ENCODE measurements around the gene CSRP1. TPM values are rescaled to one million over a fixed set of nuclear protein-coding genes. Genes with fewer than 3 reads are reported as not detected.
"Not testable (repeated sequence)": the region's sequence is repeated elsewhere in the genome, so short reads cannot be mapped to it uniquely, and the experiment has no call there.

CSRP1 gene
- total RNA-seq, 2 experiments from 2014 or later, result 78.7 to 80.9 TPM

DNA sequence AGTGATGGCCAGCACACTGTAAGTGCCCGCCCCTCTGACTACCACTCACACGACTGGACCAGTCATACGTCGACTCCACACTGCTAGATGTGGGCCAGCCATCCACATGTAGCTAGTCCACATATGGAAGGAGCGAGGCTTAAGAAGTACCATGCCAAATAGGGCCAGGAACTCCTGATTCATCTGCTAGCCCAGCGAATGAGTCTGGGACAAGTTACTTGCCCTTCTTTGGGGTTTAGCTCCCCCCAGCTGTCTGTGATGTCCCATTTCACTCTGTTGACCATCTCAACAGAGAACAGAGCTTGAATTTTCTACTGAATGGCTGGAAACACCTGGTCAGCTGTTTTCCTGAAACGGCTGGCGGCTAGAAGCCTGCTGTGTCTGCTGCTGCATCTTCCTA is 5.8 kb downstream of the CSRP1 start:
- Mint-ChIP-seq H3K27ac (no peak overlapping the region), H3K4me1 (ENCODE audit: low read depth) (peaks cover 27% of the 10 kb centered on the region), H3K36me3 (ENCODE audit: low read depth) (peaks cover 13% of the 10 kb centered on the region), H3K4me3 (no peak overlapping the region), H3K9me3 (ENCODE audit: insufficient read depth) (no peaks in the 10 kb centered on the region), H3K27me3 (ENCODE audit: low read depth) (no peaks in the 10 kb centered on the region)
- DNase-seq (no peak), ATAC-seq (no peak)
- POLR2A ChIA-PET, result interaction anchor here (1.8 to 2.1 kb wide), 2 partner anchors 14 to 20 kb away, joined by 6 to 8 read pairs; no protein-coding TSS in a partner anchor
- CTCF ChIA-PET, result interaction anchor here (7.7 to 13.0 kb wide), 2 partner anchors 11 to 19 kb away, joined by 82 to 150 read pairs; no protein-coding TSS in a partner anchor

- DNase-seq (no peak), ATAC-seq (no peak)
- H3K4me1 Mint-ChIP-seq (ENCODE audit: low read depth), result peaks cover 23% of the 10 kb centered on the region
- CTCF ChIA-PET, result interaction anchor here (7.7 to 13.0 kb wide), 2 partner anchors 11 to 18 kb away, joined by 82 to 150 read pairs; no protein-coding TSS in a partner anchor
- H3K36me3 Mint-ChIP-seq (ENCODE audit: low read depth), result peaks cover 17% of the 10 kb centered on the region
- no peaks in the 10 kb centered on the region for H3K27me3 Mint-ChIP-seq (ENCODE audit: low read depth)
- no peak overlapping the region for H3K27ac Mint-ChIP-seq
- no peak overlapping the region for H3K4me3 Mint-ChIP-seq
- H3K9me3 Mint-ChIP-seq (ENCODE audit: insufficient read depth), result no peaks in the 10 kb centered on the region
- POLR2A ChIA-PET, result interaction anchor here (1.8 to 2.1 kb wide), 2 partner anchors 14 to 19 kb away, joined by 6 to 8 read pairs; no protein-coding TSS in a partner anchor
Measured at GRCh38 chr1:201500670-201501120, 6.2 kb downstream of the CSRP1 start.

GRCh38 chr1:201499795-201500669 is 6.9 kb downstream of the CSRP1 start:
- H3K27me3 Mint-ChIP-seq (ENCODE audit: low read depth), result no peaks in the 10 kb centered on the region
- POLR2A ChIA-PET, result no interaction called here
- CTCF ChIA-PET, result interaction anchor here (7.7 to 13.0 kb wide), 2 partner anchors 12 to 18 kb away, joined by 82 to 150 read pairs; no protein-coding TSS in a partner anchor
- DNase-seq, result no peak
- H3K4me3 Mint-ChIP-seq, result no peak overlapping the region
- H3K36me3 Mint-ChIP-seq (ENCODE audit: low read depth), result peaks cover 18% of the 10 kb centered on the region
- peaks cover 18% of the 10 kb centered on the region for H3K4me1 Mint-ChIP-seq (ENCODE audit: low read depth)
- H3K27ac Mint-ChIP-seq, result no peak overlapping the region
- H3K9me3 Mint-ChIP-seq (ENCODE audit: insufficient read depth), result no peaks in the 10 kb centered on the region
- no peak for ATAC-seq

DNA sequence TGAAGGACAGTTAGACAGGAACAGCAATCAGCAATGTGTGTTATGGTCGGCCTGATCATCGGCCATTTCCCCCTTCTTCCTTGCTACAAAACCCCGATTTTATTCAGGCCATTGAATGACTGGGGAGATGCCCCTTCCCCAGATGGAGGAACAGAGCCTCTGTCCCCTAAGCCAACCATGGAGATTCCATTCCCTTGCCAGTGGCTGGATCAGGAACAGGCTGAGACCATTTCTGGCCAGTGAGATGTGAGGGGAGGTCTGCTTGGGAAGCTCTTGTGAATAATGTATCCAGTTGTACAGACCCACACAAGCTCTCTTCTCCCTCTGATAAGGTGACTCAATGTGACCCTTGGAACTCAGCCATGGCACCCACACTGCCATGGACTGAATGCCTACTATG is 7.7 kb downstream of the CSRP1 start:
- POLR2A ChIA-PET, result interaction anchor here (0.7 kb wide), 1 partner anchor 10 kb away, joined by 4 read pairs; no protein-coding TSS in a partner anchor
- H3K4me1 Mint-ChIP-seq (ENCODE audit: low read depth), result peaks cover 14% of the 10 kb centered on the region
- no peaks in the 10 kb centered on the region for H3K27me3 Mint-ChIP-seq (ENCODE audit: low read depth)
- H3K4me3 Mint-ChIP-seq, result no peak overlapping the region
- H3K36me3 Mint-ChIP-seq (ENCODE audit: low read depth), result peaks cover 24% of the 10 kb centered on the region
- DNase-seq, result no peak
- no peak overlapping the region for H3K27ac Mint-ChIP-seq
- CTCF ChIA-PET, result interaction anchor here (7.7 to 13.0 kb wide), 2 partner anchors 13 to 17 kb away, joined by 82 to 150 read pairs; no protein-coding TSS in a partner anchor
- ATAC-seq, result no peak
- no peaks in the 10 kb centered on the region for H3K9me3 Mint-ChIP-seq (ENCODE audit: insufficient read depth)

DNA sequence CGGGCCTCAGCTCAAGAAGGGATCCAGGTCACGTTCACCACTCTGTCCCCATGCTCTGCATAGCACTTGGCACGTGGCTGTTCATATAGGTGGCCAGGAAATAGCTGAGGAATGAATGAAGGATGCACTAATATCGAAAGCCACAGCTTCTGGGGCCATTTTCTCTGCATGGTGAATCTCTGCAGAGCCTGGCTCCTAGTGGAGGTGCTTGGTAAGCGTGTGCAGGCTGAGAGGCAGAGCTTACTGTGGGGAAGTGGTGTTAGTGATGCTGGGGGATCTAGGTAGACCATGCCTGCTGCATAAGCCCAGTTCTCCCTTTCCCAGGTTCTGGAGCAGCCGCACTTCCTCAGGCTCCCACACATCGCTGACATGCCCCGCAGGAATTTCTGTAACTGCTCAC is 8.3 kb downstream of the CSRP1 start:
- ChIA-PET CTCF (interaction anchor here (7.7 to 13.0 kb wide), 2 partner anchors 14 to 16 kb away, joined by 82 to 150 read pairs; no protein-coding TSS in a partner anchor), POLR2A (interaction anchor here (0.7 to 1.0 kb wide), 3 partner anchors 9 to 18 kb away, joined by 4 to 8 read pairs (median 5); partner anchors contain the start of gene CSRP1)
- no peaks in the 10 kb centered on the region for H3K9me3 Mint-ChIP-seq (ENCODE audit: insufficient read depth)
- H3K27me3 Mint-ChIP-seq (ENCODE audit: low read depth), result no peaks in the 10 kb centered on the region
- peaks cover 26% of the 10 kb centered on the region for H3K36me3 Mint-ChIP-seq (ENCODE audit: low read depth)
- H3K4me3 Mint-ChIP-seq, result no peak overlapping the region
- no peak overlapping the region for H3K27ac Mint-ChIP-seq
- peaks cover 10% of the 10 kb centered on the region for H3K4me1 Mint-ChIP-seq (ENCODE audit: low read depth)
- ATAC-seq, result no peak
- no peak for DNase-seq

DNA sequence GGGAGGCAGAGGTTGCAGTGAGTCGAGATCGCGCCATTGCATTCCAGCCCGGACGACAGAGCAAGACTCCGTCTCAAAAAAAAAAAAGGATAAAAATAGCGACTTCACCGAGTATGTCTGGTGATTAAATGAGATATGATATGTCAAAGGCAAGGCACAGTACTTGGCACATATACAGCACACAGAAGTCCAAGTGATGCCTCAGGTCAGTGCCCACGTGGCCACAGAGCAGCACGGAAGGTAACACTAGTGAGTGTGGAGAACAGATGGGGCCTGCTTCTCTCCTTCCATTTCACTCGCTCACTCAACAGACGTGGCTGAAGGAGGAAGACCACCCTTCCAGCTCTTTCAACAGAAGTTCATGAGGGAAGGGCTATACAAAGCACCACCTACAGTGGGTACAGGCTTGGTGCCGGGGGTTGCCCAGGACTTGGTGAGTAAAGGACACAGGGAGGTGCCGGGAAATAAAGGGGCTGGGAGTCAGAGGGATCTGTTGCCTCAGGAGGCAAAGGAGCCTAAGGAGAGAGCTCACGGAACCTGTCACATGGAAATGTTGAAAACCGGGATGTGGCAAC is 8.9 kb downstream of the CSRP1 start:
- H3K4me3 Mint-ChIP-seq, result no peak overlapping the region
- no peaks in the 10 kb centered on the region for H3K27me3 Mint-ChIP-seq (ENCODE audit: low read depth)
- peaks cover 29% of the 10 kb centered on the region for H3K36me3 Mint-ChIP-seq (ENCODE audit: low read depth)
- H3K4me1 Mint-ChIP-seq (ENCODE audit: low read depth), result peaks cover 4% of the 10 kb centered on the region
- no peak for ATAC-seq
- POLR2A ChIA-PET, result interaction anchor here (0.8 to 1.0 kb wide), 2 partner anchors 9 to 17 kb away, joined by 5 to 8 read pairs; partner anchors contain the start of gene CSRP1
- H3K9me3 Mint-ChIP-seq (ENCODE audit: insufficient read depth), result no peaks in the 10 kb centered on the region
- no peak for DNase-seq
- CTCF ChIA-PET, result interaction anchor here (7.7 to 13.0 kb wide), 2 partner anchors 14 to 16 kb away, joined by 82 to 150 read pairs; no protein-coding TSS in a partner anchor
- H3K27ac Mint-ChIP-seq, result no peak overlapping the region

GRCh38 chr1:201496296-201496690 is 10.6 kb downstream of the CSRP1 start:
- H3K4me1 Mint-ChIP-seq (ENCODE audit: low read depth), result peaks cover 3% of the 10 kb centered on the region
- no peak overlapping the region for H3K27ac Mint-ChIP-seq
- ATAC-seq, result no peak
- no peaks in the 10 kb centered on the region for H3K27me3 Mint-ChIP-seq (ENCODE audit: low read depth)
- peaks cover 38% of the 10 kb centered on the region for H3K36me3 Mint-ChIP-seq (ENCODE audit: low read depth)
- no peak for DNase-seq
- no peak overlapping the region for H3K4me3 Mint-ChIP-seq
- ChIA-PET CTCF (interaction anchor here (1.3 to 13.0 kb wide), 3 partner anchors 11 to 16 kb away, joined by 4 to 150 read pairs (median 13); partner anchors contain the start of gene CSRP1), POLR2A (interaction anchor here (1.0 kb wide), 1 partner anchor 11 kb away, joined by 3 read pairs; the partner anchor contains the start of gene CSRP1)
- H3K9me3 Mint-ChIP-seq (ENCODE audit: insufficient read depth), result no peaks in the 10 kb centered on the region

DNA sequence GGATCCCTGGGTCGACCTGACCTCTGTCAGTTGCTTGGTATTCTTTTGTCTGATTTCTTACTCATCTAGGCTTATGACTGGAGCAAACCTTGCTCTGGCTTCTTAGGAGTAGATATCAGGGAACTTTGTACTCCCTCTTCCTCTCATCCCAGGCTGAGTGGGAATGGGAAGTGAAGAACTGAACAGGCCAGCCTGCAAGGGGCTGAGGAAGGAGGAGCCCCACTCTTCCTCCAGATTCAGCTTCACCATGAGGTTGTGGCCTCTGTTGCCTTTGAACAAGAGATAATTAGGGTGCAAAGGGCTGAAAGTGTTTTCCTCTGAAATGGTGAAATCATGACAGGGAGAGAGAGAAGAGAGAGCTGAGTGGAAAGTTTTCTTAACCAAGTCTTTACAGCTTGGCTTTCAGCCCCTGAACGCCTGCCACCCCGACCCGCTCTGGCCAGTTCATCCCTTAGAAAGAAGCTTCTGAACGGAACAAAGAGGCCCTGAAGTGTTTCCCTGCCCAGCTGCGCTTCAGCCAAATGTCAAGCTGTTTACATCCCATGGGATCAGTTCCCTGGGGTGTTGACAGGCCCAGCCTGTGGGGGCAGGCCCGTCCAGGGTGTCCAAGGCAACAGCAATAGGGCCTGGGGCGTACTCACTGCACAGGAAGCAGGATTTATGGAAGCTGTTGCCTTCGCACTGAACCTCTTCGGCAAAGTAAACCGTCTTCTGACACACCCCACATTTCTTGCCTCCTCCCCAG is 11.2 kb downstream of the CSRP1 start:
- H3K4me1 Mint-ChIP-seq (ENCODE audit: low read depth), result peaks cover 7% of the 10 kb centered on the region
- no peaks in the 10 kb centered on the region for H3K9me3 Mint-ChIP-seq (ENCODE audit: insufficient read depth)
- ChIA-PET CTCF (interaction anchor here (1.3 to 13.0 kb wide), 3 partner anchors 11 to 16 kb away, joined by 4 to 150 read pairs (median 13); partner anchors contain the start of gene CSRP1), POLR2A (interaction anchor here (1.0 kb wide), 1 partner anchor 12 kb away, joined by 3 read pairs; the partner anchor contains the start of gene CSRP1)
- DNase-seq, result no peak
- H3K27me3 Mint-ChIP-seq (ENCODE audit: low read depth), result no peaks in the 10 kb centered on the region
- H3K4me3 Mint-ChIP-seq, result no peak overlapping the region
- H3K36me3 Mint-ChIP-seq (ENCODE audit: low read depth), result peaks cover 38% of the 10 kb centered on the region
- no peak for ATAC-seq
- H3K27ac Mint-ChIP-seq, result no peak overlapping the region

DNA sequence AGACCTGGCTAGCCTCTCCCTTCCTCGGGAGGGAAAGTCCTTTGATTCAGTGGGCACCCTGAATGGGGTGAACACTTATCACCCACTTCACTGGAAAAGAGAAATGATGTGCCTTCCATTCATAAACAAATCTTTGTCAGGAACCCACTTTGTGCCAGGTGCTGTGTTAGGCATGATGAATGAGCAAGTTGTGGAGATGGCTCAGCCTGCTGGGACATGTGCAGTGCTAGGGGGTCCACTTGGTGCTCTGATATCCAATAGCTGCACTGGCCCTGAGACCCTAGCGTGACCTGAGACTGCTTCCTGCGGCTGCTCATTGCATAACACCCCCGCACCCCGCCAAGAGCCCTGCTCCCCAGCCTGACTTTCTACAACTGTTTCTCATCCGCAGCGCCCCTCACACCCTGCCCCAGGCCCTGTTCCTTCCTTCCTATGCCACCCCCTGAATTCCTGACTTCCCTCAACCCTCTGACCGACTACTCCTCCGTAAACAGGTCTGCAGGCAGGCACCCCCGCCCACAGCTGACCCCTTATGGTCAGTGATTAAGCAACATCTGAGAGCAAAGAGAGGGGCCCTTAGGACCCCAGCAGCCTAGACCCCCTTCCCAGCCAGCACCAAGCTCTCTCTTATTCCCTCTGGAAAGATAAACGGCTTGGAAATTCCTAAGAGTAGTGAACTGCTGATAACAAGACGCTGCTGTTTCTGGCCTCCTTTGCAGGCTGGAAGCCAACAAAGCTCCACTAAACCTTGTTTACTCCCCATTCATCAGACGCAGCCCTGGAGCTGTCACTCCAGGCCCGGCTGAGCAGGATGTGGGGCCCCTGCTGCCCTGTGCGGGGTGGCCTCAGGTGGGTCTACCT is 12.9 kb downstream of the CSRP1 start:
- CTCF ChIA-PET, result interaction anchor here (2.5 to 13.0 kb wide), 2 partner anchors 12 to 18 kb away, joined by 6 to 150 read pairs; no protein-coding TSS in a partner anchor
- peaks cover 45% of the 10 kb centered on the region for H3K36me3 Mint-ChIP-seq (ENCODE audit: low read depth)
- H3K27ac Mint-ChIP-seq, result no peak overlapping the region

GRCh38 chr1:201493026-201493656 is 13.8 kb downstream of the CSRP1 start:
- H3K27ac Mint-ChIP-seq; H3K9me3 Mint-ChIP-seq (ENCODE audit: insufficient read depth); H3K4me3 Mint-ChIP-seq; DNase-seq; H3K27me3 Mint-ChIP-seq (ENCODE audit: low read depth); ATAC-seq: not testable (repeated sequence)
- Mint-ChIP-seq H3K4me1 (ENCODE audit: low read depth) (peaks cover 13% of the 10 kb centered on the region), H3K36me3 (ENCODE audit: low read depth) (peaks cover 52% of the 10 kb centered on the region)
- ChIA-PET CTCF (interaction anchor here (2.5 to 13.0 kb wide), 2 partner anchors 11 to 19 kb away, joined by 6 to 150 read pairs; no protein-coding TSS in a partner anchor), POLR2A (interaction anchor here (2.5 kb wide), 1 partner anchor 14 kb away, joined by 6 read pairs; the partner anchor contains the start of gene CSRP1)

More for the DNA sequence above, 12.9 kb downstream of the CSRP1 start:
- Mint-ChIP-seq H3K4me1 (ENCODE audit: low read depth) (peaks cover 13% of the 10 kb centered on the region), H3K4me3 (no peak overlapping the region), H3K9me3 (ENCODE audit: insufficient read depth) (no peaks in the 10 kb centered on the region), H3K27me3 (ENCODE audit: low read depth) (no peaks in the 10 kb centered on the region)
- no peak for DNase-seq
- POLR2A ChIA-PET, result no interaction called here
- no peak for ATAC-seq

All from activated CD8-positive, alpha-beta T cell treated with anti-CD3 and anti-CD28 coated beads, Interleukin-2, amount 10 ng/mL, durations not matched to agents 7 days and 5 days (primary cell).